Psoas muscle (tissue), 8 donors: ENCODE measurements around the gene TMEM116. TPM values are rescaled to one million over a fixed set of nuclear protein-coding genes. Genes with fewer than 3 reads are reported as not detected.
"Not testable (repeated sequence)": the region's sequence is repeated elsewhere in the genome, so short reads cannot be mapped to it uniquely, and the experiment has no call there.

Source experiments
- ATAC-seq, 4 donors: fragments of 200-7000 bp; cut with Tn5 transposase; one replicate each; pipeline ENCODE4 v1.9.1; 2020; ENCODE audit warnings: moderate library complexity in 3 of 4, mild to moderate bottlenecking in 2 of 4
- DNase-seq, 2 donors: peaks; one replicate each; pipeline ENCODE4 v3.0.0-alpha.2; 2020
- H3K27ac ChIP-seq: fragments of 200-600 bp; one replicate; pipeline ENCODE4 v1.8.0; 2022
- H3K27me3 ChIP-seq, 3 donors: fragments of 200-600 bp in 1 of 3; one replicate each; pipeline versions ENCODE4 v1.6.1 to v1.8.0; 2013 to 2022; ENCODE audit warnings: low read length in 2 of 3, mild to moderate bottlenecking in 2 of 3, moderate library complexity in 1 of 3; ENCODE audit not compliant: insufficient read depth in 3 of 3
- H3K36me3 ChIP-seq, 2 donors: fragments of 200-600 bp in 1 of 2; one replicate each; pipeline versions ENCODE4 v1.6.1 to v1.8.0; 2013 to 2022; ENCODE audit warnings: low read depth in 1 of 2, mild to moderate bottlenecking in 1 of 2, moderate library complexity in 1 of 2; ENCODE audit not compliant: insufficient read depth in 1 of 2
- H3K4me1 ChIP-seq: fragments of 200-600 bp; one replicate; pipeline ENCODE4 v1.8.0; 2022
- H3K4me3 ChIP-seq: fragments of 200-600 bp; one replicate; pipeline ENCODE4 v1.8.0; 2022; ENCODE audit warnings: mild to moderate bottlenecking
- H3K9me3 ChIP-seq: fragments of 200-600 bp; one replicate; pipeline ENCODE4 v1.8.0; 2022
- CTCF ChIP-seq: fragments of 200-600 bp; IDR thresholded peaks from one replicate; pipeline ENCODE4 v1.8.0; 2022; ENCODE audit warnings: antibody characterized with exemption
- WGBS, 3 donors: extraction: QIAGEN DNeasy Blood & Tissue Kit; methylation state at CpG; one replicate each; pipeline versions ENCODE4 v1.1.6 to v1.1.7; 2013; 5-methylcytosine and 5-hydroxymethylcytosine counted together
- intact Hi-C, 2 donors: fragments of 100-400 bp; cut with DNase I; formaldehyde crosslinking; loops; one replicate each; pipeline versions ENCODE4 v1.11.0 to v1.14.2; 2022
- long read RNA-seq, 2 donors: library from polyadenylated mRNA; unstranded; transcript quantifications; one replicate each; pipeline ENCODE4 v2.0.0, GENCODE V29; 2021
- polyA plus RNA-seq, 3 donors: library from polyadenylated mRNA; stranded (reverse); fragments of 200-250 nt; gene quantifications; one replicate each; pipeline ENCODE4 v1.2.3, GENCODE V29; 2013
- total RNA-seq, 4 donors: library from RNA; stranded (reverse); fragmentation: NEBNext Ultra II Directional in 2 of 4; extraction: Animal tissue kit (Norgen Biotek cat#: 25700) in 2 of 4; gene quantifications; one replicate each; pipeline versions ENCODE4 v1.2.1 to v1.2.4, GENCODE V29; 2021 to 2023
- donor health status: healthy with polysubstance abuse.
- donor health status: DM: no; HTN: no; CAD: no; lungs with moderate emphysema.
- donor health status: Bipolar disorder and iron deficiency.
- donor health status: healthy.
- donor health status: DM: yes; HTN: yes; CAD: no.
- donor health status: DM: no; HTN: no; CAD: no.
- donor health status: DM: no; HTN: no; CAD: no.
- donor health status: DM: yes; HTN: yes; CAD: no.

The TMEM116 gene
- 1 to 10 TPM; 3.2 to 7.3 (median 5.8) TPM for total RNA-seq
- polyA plus RNA-seq: 10 to 100 TPM in 1 of 3 donors, 1 to 10 TPM in 2; 3.9 to 12.5 (median 4.7) TPM
- long read RNA-seq, donor 1, partial matches to known transcripts: 0 of 2 reads
- long read RNA-seq, donor 1, other reads (novel, unspliced or antisense): 2 of 2 reads
- long read RNA-seq, donor 2, partial matches to known transcripts: 0 of 3 reads
- long read RNA-seq, donor 2, other reads (novel, unspliced or antisense): 1 of 3 reads

- no peaks in the 10 kb centered on the region for H3K9me3 ChIP-seq
- H3K27ac ChIP-seq: peak within 1 kb of the TSS; percentile 98
- peaks cover 20% of the 10 kb centered on the region for H3K4me1 ChIP-seq
- 0 to 1% (median 0%) methylated on average over 57 to 67 of the region's 67 CpGs for WGBS, 3 donors
- peak; percentile 100 for DNase-seq
- intact Hi-C loops: loop anchor here (5.0 kb wide), 2 partner anchors 66 to 71 kb away; no protein-coding TSS in a partner anchor
- TF ChIP-seq CTCF: peak; percentile 67
- no peaks in the 10 kb centered on the region for H3K27me3 ChIP-seq
- peak; percentile 91 to 92 (median 92) for ATAC-seq
- peak within 1 kb of the TSS; percentile 75 for H3K4me3 ChIP-seq
- peaks cover 3 to 21% of the 10 kb centered on the region in 2 donors for H3K36me3 ChIP-seq
Observed at GRCh38 chr12:112012775-112013600, at the start of gene TMEM116, which contains the start of gene ERP29. TSS of gene TMEM116 (minus strand) at chr12:112013165. CDS start at chr12:112005270, 7,895 bp downstream. TSS of gene ERP29 (plus strand) at chr12:112013426. CDS start at chr12:112013466, 40 bp downstream.

- Histone ChIP-seq H3K4me3 (no peak overlapping the region), H3K27me3 (no peaks in the 10 kb centered on the region), H3K4me1 (no peaks in the 10 kb centered on the region), H3K9me3 (no peaks in the 10 kb centered on the region), H3K36me3 (peaks cover 10 to 100% of the 10 kb centered on the region in 2 donors), H3K27ac (no peak overlapping the region)
- no peak for TF ChIP-seq CTCF
- DNase-seq (no peak), ATAC-seq (no peak)
- 76 to 86% (median 78%) methylated on average over 2 of the region's 2 CpGs for WGBS, 3 donors
- intact Hi-C loops: loop anchor here in 1 of 2 donors (10.0 kb wide), 1 partner anchor 184 kb away; no protein-coding TSS in a partner anchor
Observed at GRCh38 chr12:112061137-112061536, 48.2 kb upstream of the TMEM116 start.

GRCh38 chr12:112049351-112049750 lies 36.4 kb upstream of the TMEM116 start:
- intact Hi-C loops: loop anchor here (5.0 to 10.0 kb wide), 3 partner anchors 33 to 185 kb away; no protein-coding TSS in a partner anchor
- TF ChIP-seq CTCF: no peak
- no peak overlapping the region for H3K27ac ChIP-seq
- no peak overlapping the region for H3K4me3 ChIP-seq
- peaks cover 20 to 100% of the 10 kb centered on the region in 2 donors for H3K36me3 ChIP-seq
- H3K27me3 ChIP-seq: no peaks in the 10 kb centered on the region
- no peaks in the 10 kb centered on the region for H3K4me1 ChIP-seq
- no peak for DNase-seq
- ATAC-seq: no peak
- 87 to 91% (median 87%) methylated on average over 13 of the region's 13 CpGs for WGBS, 3 donors
- no peaks in the 10 kb centered on the region for H3K9me3 ChIP-seq

- ATAC-seq (peak in 1 of 4 donors; percentile 13), DNase-seq (no peak)
- peaks cover 9 to 100% of the 10 kb centered on the region in 2 donors for H3K36me3 ChIP-seq
- H3K4me3 ChIP-seq: no peak overlapping the region
- H3K27me3 ChIP-seq: no peaks in the 10 kb centered on the region
- intact Hi-C loops: loop anchor here (5.0 to 10.0 kb wide), 3 partner anchors 36 to 189 kb away; no protein-coding TSS in a partner anchor
- H3K4me1 ChIP-seq: no peaks in the 10 kb centered on the region
- TF ChIP-seq CTCF: no peak
- no peaks in the 10 kb centered on the region for H3K9me3 ChIP-seq
- 77 to 83% (median 81%) methylated on average over 4 of the region's 4 CpGs for WGBS, 3 donors
- no peak overlapping the region for H3K27ac ChIP-seq
Observed at GRCh38 chr12:112046003-112046402, 33.0 kb upstream of the TMEM116 start.

GRCh38 chr12:112036614-112037013 lies 23.6 kb upstream of the TMEM116 start:
- DNase-seq, ATAC-seq, H3K4me1 ChIP-seq, H3K9me3 ChIP-seq, H3K27me3 ChIP-seq, H3K27ac ChIP-seq, H3K4me3 ChIP-seq: not testable (repeated sequence)
- 93 to 95% (median 95%) methylated on average over 11 to 12 of the region's 12 CpGs for WGBS, 3 donors
- H3K36me3 ChIP-seq: peaks cover 12 to 100% of the 10 kb centered on the region in 2 donors
- intact Hi-C loops: loop anchor here in 1 of 2 donors (10.0 kb wide), 1 partner anchor 198 kb away; no protein-coding TSS in a partner anchor
